Hepatocyte (in vitro differentiated cells): ENCODE data around the gene EME1. TPM values are rescaled to one million over a fixed set of nuclear protein-coding genes. Genes with fewer than 3 reads are reported as not detected.

Source experiments
- DNase-seq: peaks from one replicate; pipeline ENCODE4 v3.0.0-alpha.2; 2016; ENCODE audit warnings: low spot score
- H2AFZ ChIP-seq: fragments of 200-600 bp; sonication (generic); 2 replicates; pipeline ENCODE4 v1.6.0; 2016; ENCODE audit warnings: antibody characterized with exemption, mild to moderate bottlenecking
- H3K27ac ChIP-seq: fragments of 200-600 bp; sonication (generic); 2 replicates; pipeline ENCODE4 v1.5.1; 2016; ENCODE audit warnings: mild to moderate bottlenecking
- H3K27me3 ChIP-seq: fragments of 200-600 bp; sonication (generic); 2 replicates; pipeline ENCODE4 v1.6.1; 2016
- H3K36me3 ChIP-seq: fragments of 200-600 bp; sonication (generic); replicated peaks from 2 replicates; pipeline ENCODE4 v1.5.1; 2016; ENCODE audit warnings: low read depth; ENCODE audit not compliant: insufficient read depth
- H3K4me1 ChIP-seq: fragments of 200-600 bp; sonication (generic); 2 replicates; pipeline ENCODE4 v1.5.1; 2016; ENCODE audit warnings: mild to moderate bottlenecking, moderate library complexity; ENCODE audit not compliant: insufficient read depth
- H3K4me2 ChIP-seq: fragments of 200-600 bp; sonication (generic); 2 replicates; pipeline ENCODE4 v1.6.0; 2016
- H3K4me3 ChIP-seq: fragments of 200-600 bp; sonication (generic); 2 replicates; pipeline ENCODE4 v1.5.1; 2016; ENCODE audit warnings: mild to moderate bottlenecking
- H3K79me2 ChIP-seq: fragments of 200-600 bp; sonication (generic); 2 replicates; pipeline ENCODE4 v1.6.0; 2017; ENCODE audit warnings: mild to moderate bottlenecking
- H3K9me2 ChIP-seq: fragments of 200-600 bp; sonication (generic); replicated peaks from 2 replicates; pipeline ENCODE4 v1.6.0; 2017; ENCODE audit warnings: mild to moderate bottlenecking; ENCODE audit not compliant: insufficient read depth
- H3K9me3 ChIP-seq: fragments of 200-600 bp; sonication (generic); 2 replicates; pipeline ENCODE4 v1.5.1; 2016; ENCODE audit warnings: low read depth, mild to moderate bottlenecking
- H4K20me1 ChIP-seq: fragments of 200-600 bp; sonication (generic); 2 replicates; pipeline ENCODE4 v1.6.0; 2016; ENCODE audit warnings: mild to moderate bottlenecking; ENCODE audit not compliant: insufficient read depth, poor library complexity, severe bottlenecking
- CTCF ChIP-seq: fragments of 200-600 bp; sonication (generic); IDR thresholded peaks from 2 replicates; pipeline ENCODE4 v1.5.1; 2016; ENCODE audit warnings: antibody characterized with exemption, mild to moderate bottlenecking; ENCODE audit not compliant: poor library complexity
- EZH2 ChIP-seq: fragments of 200-600 bp; sonication (generic); IDR thresholded peaks from 2 replicates; pipeline ENCODE4 v1.6.1; 2016; ENCODE audit warnings: antibody characterized with exemption, mild to moderate bottlenecking, borderline replicate concordance
- EZH2phosphoT487 ChIP-seq: fragments of 200-600 bp; sonication (generic); IDR thresholded peaks from one replicate; pipeline ENCODE4 v1.6.1; 2018; ENCODE audit warnings: antibody characterized with exemption, mild to moderate bottlenecking, low read depth, moderate library complexity; ENCODE audit not compliant: unreplicated experiment, severe bottlenecking
- WGBS: methylation state at CpG from one replicate; pipeline ENCODE4 v1.1.6; 2016; ENCODE audit warnings: low lambda C conversion rate; ENCODE audit errors: missing lambda C conversion rate; 5-methylcytosine and 5-hydroxymethylcytosine counted together
- polyA plus RNA-seq: library from polyadenylated mRNA; unstranded; fragments of >200 nt; fragmentation: Nextera tagmentation; extraction: Ambion mirVana; gene quantifications from 2 replicates; pipeline ENCODE4 v1.2.1, GENCODE V29; 2016
- total RNA-seq: library from RNA; depleted of rRNA; stranded (reverse); fragments of >200 nt; gene quantifications from 2 replicates; pipeline ENCODE4 v1.2.3, GENCODE V29; 2014

Gene EME1
- total and polyA plus RNA-seq, 2 experiments from 2014 or later = 2.1 to 5.1 TPM

GRCh38 chr17:50381260-50381815 lies 8.3 kb downstream of the EME1 start:
- H3K9me3 ChIP-seq = no peaks in the 10 kb centered on the region
- no peaks in the 10 kb centered on the region for H4K20me1 ChIP-seq
- 95% methylated on average over 7 of the region's 7 CpGs for WGBS
- no peaks in the 10 kb centered on the region for H3K36me3 ChIP-seq
- no peak overlapping the region for H2AFZ ChIP-seq
- no peak overlapping the region for H3K4me3 ChIP-seq
- no peaks in the 10 kb centered on the region for H3K27me3 ChIP-seq
- H3K9me2 ChIP-seq = no peaks in the 10 kb centered on the region
- H3K27ac ChIP-seq = no peak overlapping the region
- no peak for DNase-seq
- no peak overlapping the region for H3K4me2 ChIP-seq
- no peaks in the 10 kb centered on the region for H3K4me1 ChIP-seq
- TF ChIP-seq EZH2phosphoT487 (no peak), EZH2 (no peak)
- H3K79me2 ChIP-seq = no peaks in the 10 kb centered on the region

GRCh38 chr17:50381920-50382319 lies 8.9 kb downstream of the EME1 start:
- Histone ChIP-seq H3K79me2 (no peaks in the 10 kb centered on the region), H3K4me2 (no peak overlapping the region), H3K9me3 (no peaks in the 10 kb centered on the region), H3K4me1 (no peaks in the 10 kb centered on the region), H4K20me1 (no peaks in the 10 kb centered on the region), H3K27me3 (no peaks in the 10 kb centered on the region), H3K27ac (no peak overlapping the region), H3K9me2 (no peaks in the 10 kb centered on the region), H3K4me3 (no peak overlapping the region), H3K36me3 (no peaks in the 10 kb centered on the region), H2AFZ (no peak overlapping the region)
- 82% methylated on average over 3 of the region's 3 CpGs for WGBS
- TF ChIP-seq CTCF (no peak), EZH2phosphoT487 (no peak), EZH2 (no peak)
- DNase-seq = no peak

- no peaks in the 10 kb centered on the region for H3K79me2 ChIP-seq
- no peaks in the 10 kb centered on the region for H3K9me3 ChIP-seq
- peaks cover 5% of the 10 kb centered on the region for H3K36me3 ChIP-seq
- no peaks in the 10 kb centered on the region for H4K20me1 ChIP-seq
- H2AFZ ChIP-seq = no peak overlapping the region
- H3K9me2 ChIP-seq = no peaks in the 10 kb centered on the region
- no peaks in the 10 kb centered on the region for H3K27me3 ChIP-seq
- WGBS = 93% methylated on average over 12 of the region's 12 CpGs
- TF ChIP-seq EZH2phosphoT487 (no peak), CTCF (no peak), EZH2 (no peak)
- H3K27ac ChIP-seq = no peak overlapping the region
- H3K4me1 ChIP-seq = no peaks in the 10 kb centered on the region
- no peak overlapping the region for H3K4me2 ChIP-seq
- no peak for DNase-seq
- no peak overlapping the region for H3K4me3 ChIP-seq
Observed at GRCh38 chr17:50382931-50383330, 9.9 kb downstream of the EME1 start.

- WGBS = 99% methylated on average over 3 of the region's 3 CpGs
- no peak for TF ChIP-seq CTCF
- no peak for TF ChIP-seq EZH2phosphoT487
- TF ChIP-seq EZH2 = no peak
Observed at GRCh38 chr17:50386510-50386909, 13.5 kb downstream of the EME1 start.

More at GRCh38 chr17:50386510-50386909, 13.5 kb downstream of the EME1 start:
- no peak overlapping the region for H2AFZ ChIP-seq
- H3K36me3 ChIP-seq = peaks cover 5% of the 10 kb centered on the region
- H3K79me2 ChIP-seq = peaks cover 4% of the 10 kb centered on the region
- H3K27ac ChIP-seq = no peak overlapping the region
- no peaks in the 10 kb centered on the region for H3K9me2 ChIP-seq
- H3K9me3 ChIP-seq = no peaks in the 10 kb centered on the region
- H3K27me3 ChIP-seq = no peaks in the 10 kb centered on the region
- no peak overlapping the region for H3K4me3 ChIP-seq
- no peaks in the 10 kb centered on the region for H3K4me1 ChIP-seq
- H4K20me1 ChIP-seq = peaks cover 3% of the 10 kb centered on the region
- H3K4me2 ChIP-seq = no peak overlapping the region
- no peak for DNase-seq
